ENCODE results near the gene LGALSL.

LGALSL gene

GRCh38 chr2:64453770-64454385, at the start of gene LGALSL:
Gene LGALSL (plus strand): TSS chr2:64454162. CDS start chr2:64454546, 384 bp downstream.
- DNase-seq = peak in 39 of 56 donors; percentile 25 to 83 (median 64)

GRCh38 chr2:64404743-64405142, 49.2 kb upstream of the LGALSL start:
- peak in 4 of 56 donors; percentile 4 to 40 (median 20) for DNase-seq

- no peak for DNase-seq
Measured at GRCh38 chr2:64405581-64406406, 48.2 kb upstream of the LGALSL start.

- DNase-seq = no peak
Measured at GRCh38 chr2:64406407-64406774, 47.6 kb upstream of the LGALSL start.

DNA sequence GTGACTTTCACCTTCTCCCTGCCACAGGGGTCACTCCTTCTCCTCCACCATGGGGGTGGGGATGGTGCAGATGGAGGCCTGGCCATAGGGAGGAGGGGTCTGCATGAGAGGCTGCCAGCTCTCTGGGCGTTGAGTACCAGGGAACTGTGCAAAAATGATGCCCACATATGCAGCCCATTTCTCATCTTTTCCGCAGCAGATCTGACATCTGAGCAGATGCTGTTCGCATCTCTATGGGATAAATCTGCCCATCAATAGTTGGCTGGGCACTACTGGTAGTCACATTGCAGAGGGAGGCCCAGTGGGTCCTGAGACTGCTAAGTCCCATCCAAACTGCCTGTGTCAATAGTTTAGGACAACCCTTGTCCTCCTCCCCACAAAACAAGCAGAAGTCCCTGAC, 45.9 kb upstream of the LGALSL start:
- no peak for DNase-seq

DNA sequence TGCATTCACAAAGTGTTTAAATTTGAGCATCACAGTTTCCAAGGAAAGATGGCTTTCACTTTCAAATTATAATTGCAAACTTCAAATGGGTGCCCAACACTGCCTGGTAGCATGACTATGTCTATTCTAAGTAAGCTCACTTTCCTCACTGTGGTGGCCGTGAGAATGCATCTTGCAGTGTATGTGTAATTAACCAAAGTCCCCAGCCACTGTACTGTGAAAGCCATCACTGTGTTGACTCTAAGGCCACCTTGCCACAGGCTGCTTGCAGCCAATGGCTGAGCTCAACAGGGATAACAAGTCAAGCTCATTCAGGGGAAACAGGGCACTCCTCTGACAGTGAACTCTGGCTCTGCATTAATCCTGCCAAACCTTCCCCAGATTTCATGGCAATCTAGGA, 43.3 kb upstream of the LGALSL start:
- no peak for DNase-seq

DNA sequence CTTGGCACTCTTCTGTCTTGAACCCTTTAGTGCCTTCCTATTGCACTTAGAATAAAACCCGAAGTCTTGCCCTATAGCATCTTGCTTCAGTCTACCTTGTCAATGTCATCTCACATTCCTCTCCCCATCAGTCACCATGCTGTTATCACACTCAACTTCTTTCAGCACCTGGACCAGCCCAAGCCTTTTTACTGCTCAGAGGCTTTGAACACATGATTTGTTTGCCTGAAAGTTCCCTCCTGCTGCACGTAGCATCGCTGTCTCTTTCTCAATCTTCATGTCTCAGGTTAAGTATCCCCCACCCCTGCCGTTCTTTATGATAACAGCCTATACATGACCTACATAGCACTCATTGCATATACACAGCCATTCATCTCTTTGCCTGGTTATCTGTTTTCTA, 41.3 kb upstream of the LGALSL start:
- no peak for DNase-seq

GRCh38 chr2:64414736-64415435, 39.1 kb upstream of the LGALSL start:
- DNase-seq = no peak

- no peak for DNase-seq
Measured at GRCh38 chr2:64417624-64418023, 36.3 kb upstream of the LGALSL start.

GRCh38 chr2:64419596-64420165, 34.3 kb upstream of the LGALSL start:
- DNase-seq = no peak

DNA sequence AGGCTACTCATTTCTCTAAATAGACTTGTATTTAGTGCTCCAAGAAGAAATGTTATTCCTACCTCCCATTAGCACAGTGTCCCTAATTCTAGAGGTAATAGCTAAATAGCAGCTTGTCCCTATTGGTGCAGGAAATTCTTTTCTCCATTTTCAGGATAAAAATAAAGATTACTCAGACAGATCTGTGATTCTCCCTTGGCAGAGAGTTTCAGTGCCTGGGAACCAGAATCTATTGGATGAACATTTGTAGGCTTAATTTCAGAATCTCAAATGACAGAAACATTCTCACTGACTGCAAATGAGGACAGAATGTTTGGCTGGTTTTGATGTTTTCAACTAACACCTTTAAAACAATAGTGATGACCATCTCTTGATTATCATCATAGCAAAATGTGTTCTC, 33.3 kb upstream of the LGALSL start:
- DNase-seq = no peak

DNA sequence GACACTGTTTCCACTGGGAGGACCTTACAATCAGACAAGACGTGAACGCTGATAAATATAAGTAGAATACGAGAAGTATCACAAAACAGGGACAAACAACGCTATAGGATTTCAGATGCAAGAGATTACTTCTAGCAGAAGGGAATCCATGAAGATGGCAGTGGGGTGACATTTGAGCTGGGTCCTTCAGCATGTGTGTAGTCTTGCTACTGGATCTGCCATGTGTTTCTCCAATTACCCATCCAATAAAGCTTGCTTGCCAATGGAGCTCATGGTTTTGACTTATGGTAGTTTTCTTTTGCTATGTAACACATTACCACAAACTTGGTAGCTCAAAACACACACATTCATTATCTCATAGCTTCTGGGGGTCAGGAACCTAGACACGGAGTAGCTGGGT, 32.8 kb upstream of the LGALSL start:
- DNase-seq = no peak

DNA sequence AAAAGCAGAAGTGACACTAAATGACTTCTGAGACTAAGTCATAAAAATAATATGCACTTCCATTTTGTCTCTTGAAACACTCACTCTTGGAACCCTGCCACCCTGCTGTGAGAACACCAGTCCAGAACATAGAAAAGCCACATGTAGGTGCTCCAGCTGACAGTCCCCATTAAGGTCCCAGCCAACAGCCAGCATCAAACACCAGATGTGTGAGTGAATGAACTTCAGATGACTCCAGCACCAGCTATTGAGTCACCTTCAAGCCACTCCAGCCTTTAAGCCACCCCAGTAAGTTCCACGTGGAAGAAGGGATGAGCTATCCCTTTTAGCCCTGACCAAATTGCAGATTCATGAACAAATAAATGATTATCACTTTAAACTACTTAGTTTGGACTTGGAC, 31.5 kb upstream of the LGALSL start:
- no peak for DNase-seq

DNA sequence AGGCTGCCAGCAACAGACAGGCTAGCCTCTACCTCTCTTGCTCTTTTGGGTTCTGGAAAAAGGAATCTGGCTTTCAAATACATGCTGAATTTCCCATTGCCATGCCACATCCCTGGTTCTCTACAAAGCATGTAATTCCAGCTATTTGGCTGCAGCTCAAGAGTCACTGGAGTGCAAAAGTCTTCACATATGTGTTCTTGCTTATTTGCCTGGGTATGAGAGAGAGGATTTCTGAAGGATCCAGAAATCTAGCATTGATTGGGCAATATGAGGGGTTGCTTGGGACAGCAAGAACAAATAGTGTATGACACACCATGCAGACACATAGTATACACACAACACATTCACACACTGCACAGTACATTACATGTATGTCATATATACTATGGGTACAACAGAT, 30.7 kb upstream of the LGALSL start:
- DNase-seq = no peak

DNA sequence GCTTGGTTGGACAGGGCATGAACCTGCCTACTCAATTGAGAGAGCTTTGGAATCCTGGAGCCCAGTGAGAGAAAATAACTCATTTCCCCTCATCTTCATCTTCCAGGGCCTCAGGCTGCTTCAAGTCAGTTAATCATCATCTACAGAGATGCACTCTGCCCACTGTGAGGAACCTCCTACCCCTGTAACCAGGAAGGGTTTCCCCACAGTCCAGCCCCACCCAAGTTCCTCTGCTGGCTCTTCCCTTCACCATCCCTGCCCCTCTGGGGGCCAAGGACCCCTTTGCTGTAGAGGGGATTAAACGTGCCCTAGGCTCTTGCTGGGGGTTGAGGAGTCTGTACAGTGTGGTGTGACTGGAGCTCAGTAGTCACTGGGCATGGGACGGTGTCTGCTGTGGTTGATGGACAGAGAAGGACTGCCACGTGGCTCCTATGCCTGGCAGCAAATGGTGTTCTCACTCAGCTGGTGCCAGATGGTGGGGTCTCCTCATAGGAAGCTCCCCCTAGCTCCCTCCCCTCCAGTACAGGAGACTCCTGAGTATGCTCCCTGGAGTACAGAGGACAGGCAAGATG, 29.5 kb upstream of the LGALSL start:
- DNase-seq = no peak

DNA sequence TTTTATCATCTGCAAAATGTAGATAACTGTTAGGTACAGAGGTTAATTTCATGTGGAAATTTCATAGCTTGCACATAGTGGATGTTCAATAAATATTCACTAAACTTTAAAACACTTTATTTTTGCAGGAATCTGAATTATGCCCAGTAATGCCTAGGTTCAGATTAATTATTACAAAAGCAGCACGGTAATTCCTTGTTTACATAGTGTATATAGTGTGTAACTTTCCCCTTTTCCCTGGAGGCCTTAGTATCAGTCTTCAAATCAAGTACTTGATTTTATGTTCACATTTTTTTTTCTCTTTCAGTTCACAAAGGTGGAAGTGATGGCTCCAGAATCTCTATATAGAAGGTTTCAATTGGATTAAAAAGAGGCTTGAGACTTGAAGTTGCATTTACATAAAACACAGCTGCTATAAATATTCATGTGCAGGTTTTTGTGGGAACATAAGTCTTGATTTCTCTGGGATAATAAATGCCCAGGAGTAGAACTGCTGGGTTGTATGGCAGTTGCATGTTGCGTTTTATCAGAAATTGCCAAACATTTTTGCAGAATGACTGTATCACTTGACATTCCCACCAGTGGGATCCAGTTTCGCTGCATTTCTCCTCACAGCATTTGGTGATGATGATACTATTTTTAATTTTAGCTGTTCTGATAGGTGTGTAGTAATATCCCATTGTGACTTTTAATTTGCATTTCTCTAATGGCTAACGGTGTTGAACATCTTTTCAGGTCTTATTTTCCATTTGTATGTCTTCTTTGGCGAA, 27.6 kb upstream of the LGALSL start:
- no peak for DNase-seq

DNA sequence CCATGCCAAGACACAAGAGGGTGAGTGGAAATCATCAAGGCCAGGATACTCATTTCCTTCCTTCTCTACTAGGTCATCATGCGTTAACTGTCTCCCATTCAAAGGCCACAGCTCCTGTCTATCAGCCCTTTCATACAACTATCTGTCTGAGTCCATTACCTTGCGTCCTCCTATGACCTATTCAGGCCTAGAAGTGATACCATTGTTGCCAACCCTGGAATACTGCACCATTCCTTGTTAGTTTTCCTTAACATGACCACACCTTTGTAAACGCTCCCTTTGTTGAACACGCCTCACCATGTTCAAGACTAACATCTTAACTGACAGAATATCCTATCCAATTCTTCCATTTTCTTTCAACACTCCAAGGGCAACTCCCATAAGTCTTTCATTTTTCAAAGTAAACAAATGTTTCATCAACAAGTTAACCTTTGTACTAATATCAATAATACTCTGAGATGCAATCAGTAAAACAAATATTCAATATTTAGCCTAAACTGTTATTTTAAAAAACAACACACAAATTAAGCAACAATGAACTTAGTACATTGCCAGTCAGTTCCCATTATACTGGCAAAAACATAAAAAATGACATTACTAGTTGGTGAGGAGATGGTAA, 19.8 kb upstream of the LGALSL start:
- DNase-seq = no peak

GRCh38 chr2:64437883-64438282, 16.1 kb upstream of the LGALSL start:
- DNase-seq = no peak

DNA sequence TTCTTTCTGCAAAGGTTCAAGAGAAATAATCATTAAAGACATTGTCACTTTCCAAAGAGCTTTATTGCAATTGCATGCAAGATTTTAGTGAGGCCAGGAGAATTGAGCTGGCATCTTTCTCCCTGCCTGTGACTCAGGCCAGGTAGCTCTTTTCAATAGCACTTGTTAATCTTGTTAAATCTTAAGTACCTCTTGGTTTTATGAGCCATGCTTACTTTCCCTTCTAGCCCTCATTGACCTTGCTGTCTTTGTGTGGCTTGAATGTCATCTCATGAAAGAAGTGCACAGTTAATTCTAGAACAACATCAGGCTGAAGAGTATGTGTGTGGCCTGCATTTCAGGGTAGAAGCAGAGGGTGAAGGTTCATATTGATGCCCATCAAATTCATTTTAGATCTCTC, 14.8 kb upstream of the LGALSL start:
- DNase-seq = no peak

- no peak for DNase-seq
Measured at GRCh38 chr2:64440843-64441242, 13.1 kb upstream of the LGALSL start.

DNA sequence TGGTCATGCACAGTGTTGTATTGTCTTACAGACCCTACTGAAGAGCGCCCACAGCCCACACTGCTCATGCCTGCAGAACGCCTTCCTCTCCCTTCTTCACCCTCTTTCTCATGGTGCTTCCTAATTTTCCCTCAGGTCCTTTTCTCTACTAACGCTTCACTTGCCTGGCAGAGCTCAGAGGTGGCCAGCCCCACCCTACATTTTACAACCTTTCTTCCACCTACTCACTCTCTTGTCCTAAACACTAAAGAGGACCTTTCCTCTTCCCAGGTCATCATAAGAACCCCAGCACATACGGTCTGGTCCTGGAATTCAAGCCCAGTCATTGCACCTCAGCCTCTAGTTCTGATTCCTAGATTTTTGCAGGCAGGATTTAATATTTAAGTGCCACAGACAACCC, 11.7 kb upstream of the LGALSL start:
- no peak for DNase-seq
